ENCODE measurements around the gene ST3GAL3.

ST3GAL3 gene

DNA sequence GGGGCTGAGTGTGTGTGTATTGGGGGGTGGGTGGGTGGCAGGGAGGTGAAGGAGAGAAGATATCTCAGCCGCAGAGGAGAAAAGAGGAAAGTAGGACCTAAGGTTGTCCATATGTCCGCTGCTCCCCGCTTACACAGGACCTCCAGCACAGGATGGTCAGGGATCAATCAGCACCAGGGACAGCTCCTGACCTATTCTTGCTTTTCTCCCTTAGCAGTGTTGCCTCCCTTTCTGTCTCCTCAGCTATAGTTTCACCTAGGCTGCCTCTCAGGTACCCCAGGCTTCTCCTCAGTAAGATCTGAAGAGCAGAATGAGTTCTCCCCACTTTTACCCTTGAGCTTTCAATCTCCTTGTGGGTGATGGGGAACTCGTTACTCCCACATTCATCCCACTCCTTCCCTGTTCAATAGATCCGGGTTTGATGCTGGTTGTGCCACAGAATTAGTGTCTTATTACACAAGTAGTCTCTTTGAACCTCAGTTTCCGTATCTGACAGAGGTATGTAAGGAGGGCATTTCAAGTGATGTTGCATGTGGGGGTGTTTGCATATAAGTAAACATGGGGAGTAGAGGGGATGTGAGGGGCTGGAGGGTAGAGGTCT is 261.1 kb downstream of the ST3GAL3 start:
- DNase-seq, result peak; percentile 25 to 31

DNA sequence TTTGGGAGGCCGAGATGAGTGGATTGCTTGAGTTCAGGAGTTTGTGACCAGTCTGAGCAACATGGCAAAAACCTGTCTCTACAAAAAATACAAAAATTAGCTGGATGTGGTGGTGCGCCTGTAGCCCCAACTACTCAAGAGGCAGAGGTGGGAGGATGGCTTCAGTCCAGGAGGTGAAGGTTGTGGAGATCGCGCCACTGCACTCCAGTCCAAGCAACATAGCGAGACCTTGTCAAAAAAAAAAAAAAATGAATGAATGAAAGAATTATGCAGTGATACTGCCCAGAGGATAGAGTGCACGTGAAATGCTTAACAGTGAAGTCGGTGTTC is 262.0 kb downstream of the ST3GAL3 start:
- DNase-seq, result no peak

DNA sequence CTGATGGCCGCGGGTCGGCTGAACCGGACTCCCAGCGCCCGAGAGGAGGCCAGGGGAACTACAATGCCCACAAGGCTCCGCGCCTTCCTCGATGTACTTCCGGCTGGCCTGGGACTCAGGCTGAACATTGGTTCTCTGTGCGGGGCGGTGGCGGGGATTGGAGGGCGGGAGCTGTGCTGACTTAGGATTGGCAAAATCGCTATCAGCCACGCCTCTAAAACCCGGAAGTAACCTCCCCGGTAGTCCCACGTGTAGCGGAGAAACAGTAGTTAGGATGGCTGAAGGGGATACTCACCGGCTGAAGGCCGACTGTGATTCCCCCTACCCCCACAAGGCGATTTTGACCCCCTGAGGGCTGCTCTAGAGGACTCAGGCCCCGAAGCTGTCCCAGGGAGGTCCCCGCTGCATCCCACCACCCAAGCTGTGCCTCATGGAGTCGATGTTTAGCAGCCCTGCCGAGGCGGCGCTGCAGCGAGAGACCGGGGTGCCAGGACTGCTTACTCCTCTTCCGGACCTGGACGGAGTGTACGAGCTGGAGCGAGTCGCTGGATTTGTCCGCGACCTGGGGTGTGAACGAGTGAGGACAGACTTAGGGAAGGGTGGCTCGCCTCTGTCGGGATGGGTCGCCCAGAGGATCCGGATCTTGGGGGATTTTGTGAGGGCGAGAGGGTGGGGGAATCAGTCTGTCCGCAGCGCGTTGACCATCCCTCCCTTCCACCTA is 262.6 kb downstream of the ST3GAL3 start, which contains the start of gene DPH2:
TSS of gene DPH2 (plus strand) at position 265 of the 721 bp plus-strand sequence. CDS start at position 431, 166 bp downstream.
- peak; percentile 97 to 98 for DNase-seq

DNA sequence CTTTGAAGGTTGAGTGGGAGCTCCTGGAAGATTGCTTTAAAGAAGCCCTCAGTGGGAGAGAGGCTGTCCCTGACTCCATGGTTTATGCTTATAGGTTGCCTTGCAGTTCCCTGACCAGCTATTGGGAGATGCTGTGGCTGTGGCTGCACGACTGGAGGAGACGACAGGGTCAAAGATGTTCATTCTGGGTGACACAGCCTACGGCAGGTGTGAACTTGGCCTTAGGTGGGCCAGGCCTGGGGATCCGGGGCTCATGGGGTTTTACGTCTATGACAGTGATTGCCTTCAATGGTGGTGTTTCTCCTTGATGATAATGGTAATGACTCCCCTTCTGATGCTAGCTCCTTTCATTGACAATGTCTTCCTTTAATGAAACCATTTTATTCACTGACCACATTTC is 263.2 kb downstream of the ST3GAL3 start:
- DNase-seq, result no peak

DNA sequence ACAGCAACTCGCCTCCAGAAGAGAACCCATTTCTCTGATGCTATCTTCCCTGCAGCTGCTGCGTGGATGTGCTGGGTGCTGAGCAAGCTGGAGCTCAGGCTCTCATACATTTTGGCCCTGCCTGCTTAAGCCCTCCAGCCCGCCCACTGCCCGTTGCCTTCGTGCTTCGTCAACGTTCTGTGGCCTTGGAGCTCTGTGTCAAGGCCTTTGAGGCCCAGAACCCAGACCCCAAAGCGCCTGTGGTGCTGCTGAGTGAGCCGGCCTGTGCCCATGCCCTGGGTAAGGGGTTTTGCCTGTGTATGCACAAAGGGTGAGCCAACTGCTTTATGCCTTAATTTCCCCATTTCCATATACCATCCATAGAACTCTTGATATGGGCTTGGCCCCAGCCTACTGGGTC is 263.6 kb downstream of the ST3GAL3 start:
- no peak for DNase-seq

DNA sequence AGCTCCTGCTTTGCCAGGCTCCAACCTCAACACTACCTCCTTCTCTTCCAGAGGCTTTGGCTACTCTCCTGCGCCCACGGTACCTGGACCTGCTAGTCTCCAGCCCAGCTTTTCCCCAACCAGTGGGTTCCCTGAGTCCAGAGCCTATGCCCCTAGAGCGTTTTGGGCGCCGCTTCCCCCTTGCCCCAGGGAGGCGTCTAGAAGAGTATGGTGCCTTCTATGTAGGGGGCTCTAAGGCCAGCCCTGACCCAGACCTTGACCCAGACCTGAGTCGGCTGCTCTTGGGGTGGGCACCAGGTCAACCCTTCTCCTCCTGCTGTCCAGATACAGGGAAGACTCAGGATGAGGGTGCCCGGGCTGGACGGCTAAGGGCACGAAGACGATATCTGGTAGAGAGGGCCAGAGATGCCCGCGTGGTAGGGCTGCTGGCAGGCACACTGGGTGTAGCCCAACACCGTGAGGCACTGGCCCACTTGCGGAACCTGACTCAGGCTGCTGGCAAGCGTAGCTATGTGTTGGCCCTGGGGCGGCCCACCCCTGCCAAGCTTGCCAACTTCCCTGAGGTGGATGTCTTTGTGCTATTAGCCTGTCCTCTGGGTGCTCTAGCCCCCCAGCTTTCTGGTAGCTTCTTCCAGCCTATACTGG is 264.1 kb downstream of the ST3GAL3 start:
- no peak for DNase-seq

DNA sequence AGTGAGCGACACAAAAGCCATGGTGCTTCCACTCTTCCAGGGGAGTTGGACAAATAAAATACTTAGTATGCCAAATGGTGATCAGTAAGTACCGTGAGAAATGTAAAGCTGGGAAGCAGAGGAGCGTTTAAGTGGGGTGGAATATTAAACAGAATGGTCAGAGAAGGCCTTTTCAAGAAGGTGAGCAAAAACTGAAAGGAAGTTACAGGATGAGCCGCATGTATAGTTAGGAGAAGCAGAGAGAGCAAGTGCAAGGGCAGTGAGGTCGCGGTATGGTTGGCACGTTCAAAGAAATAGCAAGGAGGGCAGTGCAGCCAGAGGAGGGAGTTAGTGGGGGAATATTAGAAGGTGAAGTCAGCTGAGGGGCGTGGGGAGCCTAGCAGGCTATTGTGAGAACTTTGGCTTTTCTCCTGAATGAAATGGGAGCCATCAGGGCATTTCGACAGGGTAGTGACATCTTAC is 266.7 kb downstream of the ST3GAL3 start:
- DNase-seq, result peak in 1 of 2 donors; percentile 3

DNA sequence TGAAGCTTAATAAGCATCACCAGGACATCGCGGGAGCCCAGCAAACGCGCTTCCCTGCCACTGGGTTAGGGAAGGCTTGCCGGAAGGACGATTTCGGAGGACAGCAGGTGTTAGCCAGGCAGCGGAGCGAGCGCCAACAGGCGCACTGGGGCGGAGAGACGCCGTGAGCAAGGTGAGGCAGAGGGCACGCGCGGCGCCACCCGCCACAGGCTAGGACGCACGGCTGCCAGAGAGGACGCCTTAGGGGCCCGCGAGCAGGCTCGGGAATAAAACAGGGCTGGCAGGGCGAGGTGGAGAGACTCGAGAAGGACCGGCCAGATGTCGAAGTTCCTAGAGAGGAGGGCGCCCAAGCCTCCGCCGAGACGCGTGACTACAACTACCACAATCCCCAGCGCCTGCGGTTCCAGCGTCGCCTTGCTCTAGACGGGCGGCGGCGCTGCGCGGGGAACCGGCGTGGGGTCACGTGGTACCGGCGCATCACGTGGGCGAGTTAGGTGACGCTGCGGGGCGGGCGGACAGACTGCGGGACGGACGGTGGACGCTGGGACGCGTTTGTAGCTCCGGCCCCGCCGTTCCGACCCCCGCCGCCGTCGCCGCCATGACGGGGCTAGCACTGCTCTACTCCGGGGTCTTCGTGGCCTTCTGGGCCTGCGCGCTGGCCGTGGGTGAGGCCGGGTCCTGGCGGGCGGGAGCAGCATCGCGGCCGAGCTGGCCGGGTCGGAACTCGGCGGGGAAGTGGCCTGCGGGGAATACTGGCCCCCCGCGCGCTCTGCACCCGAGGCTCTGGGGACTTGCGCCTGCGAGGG is 267.3 kb downstream of the ST3GAL3 start, which contains the start of gene ATP6V0B:
TSS of gene ATP6V0B (plus strand) at position 518 of the 806 bp plus-strand sequence. CDS start at position 599, 81 bp downstream.
- peak; percentile 97 to 98 for DNase-seq

DNA sequence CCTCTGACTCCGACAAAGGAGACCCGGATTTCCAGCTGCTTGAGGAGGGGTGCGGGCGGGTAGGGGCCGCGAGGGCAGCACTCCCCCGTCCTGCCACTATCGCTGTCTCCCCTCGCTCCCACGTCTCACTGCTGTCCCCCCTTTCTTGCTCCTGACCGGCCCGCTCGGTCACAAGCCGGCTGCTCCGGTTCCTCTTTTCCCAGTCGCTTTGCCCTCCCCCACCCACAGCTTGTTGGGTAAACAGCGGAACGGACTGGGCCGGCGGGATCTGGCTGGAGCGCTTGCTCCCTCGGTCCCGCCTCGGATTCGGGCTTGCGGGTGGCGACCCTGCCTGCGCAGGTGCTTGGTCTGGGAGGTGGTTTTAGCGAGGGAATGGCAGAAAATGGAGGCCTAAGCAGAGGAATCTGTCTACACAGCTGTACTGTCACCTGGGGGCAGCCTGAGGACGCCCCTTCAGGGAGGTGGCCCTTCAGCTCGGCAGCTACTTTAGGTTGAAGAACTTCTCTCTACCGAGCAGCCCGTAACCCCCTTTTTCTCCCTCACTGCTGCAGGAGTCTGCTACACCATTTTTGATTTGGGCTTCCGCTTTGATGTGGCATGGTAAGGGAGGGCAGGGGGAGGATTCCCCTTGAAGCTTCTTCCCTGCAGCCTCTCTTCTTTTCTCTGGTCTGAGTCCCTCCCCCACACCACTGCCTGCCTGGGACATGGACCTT is 268.1 kb downstream of the ST3GAL3 start:
- peak; percentile 86 to 93 for DNase-seq

DNA sequence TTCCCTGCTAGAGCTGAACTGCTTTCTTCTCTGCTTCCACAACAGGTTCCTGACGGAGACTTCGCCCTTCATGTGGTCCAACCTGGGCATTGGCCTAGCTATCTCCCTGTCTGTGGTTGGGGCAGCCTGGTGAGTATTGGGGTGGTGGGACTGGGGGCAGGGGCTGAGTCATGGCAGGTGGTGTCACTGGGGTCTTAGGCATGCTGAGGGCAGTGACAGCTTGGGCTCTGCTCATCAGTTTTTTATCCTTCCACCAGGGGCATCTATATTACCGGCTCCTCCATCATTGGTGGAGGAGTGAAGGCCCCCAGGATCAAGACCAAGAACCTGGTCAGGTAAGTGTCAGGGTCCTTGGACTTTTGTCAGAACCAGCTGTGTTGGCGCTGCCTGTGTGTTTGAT is 268.7 kb downstream of the ST3GAL3 start:
- no peak for DNase-seq

DNA sequence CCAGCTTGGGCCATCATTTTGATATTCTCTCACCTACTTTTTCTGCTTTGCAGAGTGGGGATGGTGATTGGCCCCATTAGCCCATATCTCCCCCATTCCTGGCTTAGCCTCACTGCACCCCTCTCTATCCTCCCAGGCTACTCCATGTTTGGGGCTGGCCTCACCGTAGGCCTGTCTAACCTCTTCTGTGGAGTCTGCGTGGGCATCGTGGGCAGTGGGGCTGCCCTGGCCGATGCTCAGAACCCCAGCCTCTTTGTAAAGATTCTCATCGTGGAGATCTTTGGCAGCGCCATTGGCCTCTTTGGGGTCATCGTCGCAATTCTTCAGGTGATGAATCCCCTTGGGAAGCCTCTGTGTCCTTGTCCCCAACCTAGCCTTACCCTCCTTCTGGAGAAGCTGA is 269.6 kb downstream of the ST3GAL3 start:
- DNase-seq, result no peak

DNA sequence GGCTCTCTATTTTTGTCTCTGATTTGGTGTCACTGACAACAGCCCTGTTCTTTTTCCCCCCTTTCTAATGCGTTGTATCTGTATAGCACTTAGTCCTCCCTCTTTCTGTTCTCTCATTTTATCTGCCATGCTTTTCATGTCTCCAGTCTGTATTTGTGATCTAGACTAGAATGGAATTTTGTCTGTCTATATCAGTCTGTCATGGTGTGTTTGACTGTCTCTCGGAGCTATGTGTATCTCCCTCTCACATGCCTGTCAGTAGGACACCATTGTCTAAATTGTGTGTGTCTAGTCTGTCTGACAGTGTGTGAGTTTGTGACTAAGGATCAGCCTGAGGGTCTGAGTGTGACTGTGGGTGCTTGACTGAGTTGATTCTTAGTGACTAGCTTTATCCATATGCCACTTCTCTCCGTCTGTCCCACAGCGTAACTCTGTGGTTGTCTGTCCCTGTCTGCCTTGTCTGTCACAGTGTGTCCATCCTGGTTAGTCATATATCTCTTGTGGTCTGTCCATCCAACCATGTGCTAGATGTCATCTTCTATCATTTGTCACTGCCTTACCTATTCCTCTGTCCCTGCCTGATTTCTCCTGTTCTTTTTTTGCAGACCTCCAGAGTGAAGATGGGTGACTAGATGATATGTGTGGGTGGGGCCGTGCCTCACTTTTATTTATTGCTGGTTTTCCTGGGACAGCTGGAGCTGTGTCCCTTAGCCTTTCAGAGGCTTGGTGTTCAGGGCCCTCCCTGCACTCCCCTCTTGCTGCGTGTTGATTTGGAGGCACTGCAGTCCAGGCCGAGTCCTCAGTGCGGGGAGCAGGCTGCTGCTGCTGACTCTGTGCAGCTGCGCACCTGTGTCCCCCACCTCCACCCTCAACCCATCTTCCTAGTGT is 270.3 kb downstream of the ST3GAL3 start:
- DNase-seq, result no peak

DNA sequence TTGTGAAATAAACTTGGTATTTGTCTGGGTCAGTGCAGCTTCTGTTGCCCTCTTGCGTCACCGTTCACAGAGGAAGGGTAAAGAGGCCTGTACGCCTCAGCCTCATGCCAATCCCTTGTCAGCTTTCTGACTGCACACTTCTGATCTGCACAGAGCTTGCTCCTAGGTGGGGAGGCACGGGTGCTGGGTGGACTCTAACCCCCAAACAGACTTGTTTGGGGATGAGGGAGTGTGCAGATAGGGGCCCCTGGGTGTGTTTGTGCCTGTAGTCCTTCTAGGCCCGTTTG is 270.9 kb downstream of the ST3GAL3 start:
- DNase-seq, result peak in 1 of 2 donors; percentile 5

DNA sequence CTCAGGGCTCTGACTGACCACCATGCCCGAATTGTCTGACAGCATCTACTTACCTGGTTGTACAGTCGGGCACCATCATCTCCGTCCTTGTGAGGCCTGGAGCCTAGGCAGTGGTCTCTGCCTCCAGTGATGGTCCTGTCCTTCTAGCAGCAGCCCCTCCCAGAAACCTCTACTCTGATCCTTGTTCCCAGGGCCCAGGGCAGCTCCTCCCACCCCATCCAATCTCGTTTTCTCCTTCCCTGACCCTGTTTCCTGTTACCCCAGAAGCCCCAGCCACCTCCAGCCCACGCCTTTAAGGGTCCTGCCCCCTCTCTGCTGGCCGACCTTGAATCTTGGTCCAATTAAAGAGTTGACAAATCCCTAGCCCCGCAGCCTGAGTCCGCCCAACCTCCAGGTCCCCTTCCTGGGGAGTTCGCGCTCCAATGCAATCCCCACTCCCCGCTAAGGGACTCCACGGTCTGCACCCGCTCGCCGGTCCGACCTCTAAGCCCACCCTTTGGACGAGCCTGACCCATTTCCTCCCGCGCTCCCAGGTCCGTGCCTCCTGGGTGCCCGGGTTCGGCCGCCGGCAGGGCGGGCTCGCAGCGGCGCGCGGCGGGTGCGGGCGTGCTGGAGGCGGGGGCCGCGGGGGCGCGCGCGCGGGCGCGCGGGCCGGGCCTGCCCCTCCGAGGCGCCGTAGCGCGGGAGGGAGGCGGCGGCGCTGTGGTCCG is 271.4 kb downstream of the ST3GAL3 start, which contains the start of gene B4GALT2:
TSS of gene B4GALT2 (plus strand) at position 660 of the 710 bp plus-strand sequence. CDS start 1,951 bp downstream, outside the sequence.
- peak in 1 of 2 donors; percentile 49 for DNase-seq

DNA sequence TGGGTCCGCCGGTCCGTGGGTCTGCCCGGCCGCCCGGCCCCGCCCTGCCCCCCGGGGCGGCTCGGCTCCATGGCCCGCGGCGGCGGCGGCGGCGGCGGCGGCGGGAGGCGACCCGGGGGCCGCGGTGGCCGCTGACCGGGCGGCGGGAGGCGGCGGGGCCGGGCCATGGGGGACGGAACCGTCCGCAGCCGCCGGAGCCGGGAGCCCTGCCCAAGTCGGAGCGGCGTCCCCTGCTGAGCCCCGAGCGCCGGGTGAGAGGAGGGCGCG is 271.9 kb downstream of the ST3GAL3 start:
- DNase-seq, result no peak

DNA sequence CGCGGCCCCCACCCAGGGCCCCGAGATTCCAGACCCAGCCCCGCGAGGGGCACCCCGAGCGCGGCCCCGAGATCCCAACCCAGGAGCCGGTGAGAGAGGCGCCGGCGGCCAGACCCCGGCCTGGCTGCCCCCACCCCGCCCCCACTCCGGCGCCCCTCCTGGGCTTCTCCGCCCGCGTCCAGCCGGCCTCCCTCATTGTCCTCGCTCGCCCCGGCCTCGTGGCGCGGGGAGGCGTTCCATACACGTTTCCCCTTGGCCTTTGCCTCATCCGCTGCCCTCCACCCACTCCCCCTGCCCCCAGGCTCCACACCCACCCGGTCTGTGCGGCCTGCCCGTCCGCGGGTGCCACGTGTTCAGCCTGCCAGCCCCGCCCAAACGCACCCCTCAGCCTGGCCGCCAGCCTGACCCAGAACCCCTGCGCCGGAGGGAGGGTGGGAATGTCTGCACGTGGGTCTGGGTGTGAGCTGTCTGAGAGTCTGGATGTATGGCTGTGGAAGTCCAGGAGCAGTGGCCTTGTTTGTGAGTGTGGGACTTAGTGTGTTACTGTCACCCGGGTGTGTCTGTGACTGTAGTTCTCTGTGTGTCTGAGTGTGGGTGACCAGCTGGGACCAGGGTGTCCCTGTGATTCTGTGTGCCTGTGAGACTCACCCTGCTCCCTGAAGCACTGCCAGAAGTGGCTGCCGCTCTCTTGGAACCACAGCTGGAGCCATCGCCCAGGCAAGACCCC is 272.4 kb downstream of the ST3GAL3 start:
- DNase-seq, result peak; percentile 22 to 57

DNA sequence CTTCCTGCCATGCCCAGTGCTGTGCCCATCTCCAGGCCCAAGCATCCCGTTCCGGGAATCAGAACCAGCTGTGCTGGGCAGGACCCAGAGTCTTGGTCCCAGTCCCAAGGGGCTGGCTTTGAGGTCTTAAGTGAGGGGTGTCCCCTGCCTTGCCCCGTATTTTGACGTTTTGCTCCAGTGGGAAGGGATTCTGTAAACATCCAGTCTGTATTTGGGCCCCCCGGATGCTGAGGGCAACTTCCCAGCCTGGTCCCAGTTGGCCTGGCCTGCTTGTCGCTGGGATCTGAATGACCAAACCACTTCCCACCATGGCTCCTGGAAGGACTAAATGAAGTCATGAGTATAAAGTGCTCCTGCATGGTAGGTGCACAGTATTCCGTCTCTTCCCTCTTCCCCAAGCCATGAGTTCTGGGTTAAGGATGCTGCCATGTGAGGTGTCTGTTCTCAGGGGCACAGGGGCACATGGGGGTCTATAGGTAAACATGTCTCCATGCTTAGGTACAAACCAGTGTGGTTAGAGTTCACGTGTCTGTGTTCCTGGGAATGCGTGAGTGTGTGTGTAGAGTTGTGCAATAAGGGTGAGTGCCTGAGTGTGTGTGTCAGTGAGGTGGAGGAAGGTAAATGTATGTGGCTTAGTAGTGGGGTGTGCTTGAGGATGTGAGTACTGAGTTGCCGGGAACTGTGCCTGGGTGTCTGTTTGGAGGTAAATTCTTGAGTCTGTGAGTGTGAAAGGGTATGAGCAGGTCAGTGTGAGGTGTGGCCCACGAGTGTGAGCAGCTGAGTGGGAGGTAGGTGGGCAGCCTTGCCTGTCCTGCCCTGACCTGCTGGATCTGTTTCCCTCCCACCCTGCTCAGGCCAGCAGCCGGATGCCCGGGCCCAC is 273.2 kb downstream of the ST3GAL3 start:
- no peak for DNase-seq

Measured in inflammatory macrophage (primary cell).